Rectal smooth muscle tissue (tissue), 1 donor: ENCODE measurements around the gene ATP6V1B1.

ENCODE experiments used
- H3K27ac ChIP-seq: one replicate; pipeline ENCODE4 v1.7.0; 2013; ENCODE audit warnings: low read depth, low read length, inconsistent platforms
- H3K27me3 ChIP-seq: one replicate; pipeline ENCODE4 v1.7.0; 2013; ENCODE audit warnings: low read length; ENCODE audit not compliant: control insufficient read depth, insufficient read depth
- H3K36me3 ChIP-seq: one replicate; pipeline ENCODE4 v1.7.0; 2013; ENCODE audit warnings: low read length; ENCODE audit not compliant: control insufficient read depth, insufficient read depth
- H3K4me1 ChIP-seq: one replicate; pipeline ENCODE4 v1.7.0; 2013; ENCODE audit warnings: low read length; ENCODE audit not compliant: control insufficient read depth, insufficient read depth
- H3K4me3 ChIP-seq: one replicate; pipeline ENCODE4 v1.7.0; 2013; ENCODE audit warnings: low read length
- H3K9ac ChIP-seq: one replicate; pipeline ENCODE4 v1.7.0; 2013; ENCODE audit warnings: low read length

ATP6V1B1 gene

GRCh38 chr2:70903641-70904340 lies 31.9 kb upstream of the ATP6V1B1 start:
- Histone ChIP-seq H3K4me3 (no peak overlapping the region), H3K9ac (no peak overlapping the region), H3K36me3 (no peaks in the 10 kb centered on the region), H3K4me1 (peaks cover 7% of the 10 kb centered on the region), H3K27me3 (peaks cover 52% of the 10 kb centered on the region), H3K27ac (no peak overlapping the region)

GRCh38 chr2:70904371-70905216 lies 31.1 kb upstream of the ATP6V1B1 start:
- no peaks in the 10 kb centered on the region for H3K36me3 ChIP-seq
- peaks cover 7% of the 10 kb centered on the region for H3K4me1 ChIP-seq
- no peak overlapping the region for H3K4me3 ChIP-seq
- peaks cover 45% of the 10 kb centered on the region for H3K27me3 ChIP-seq
- no peak overlapping the region for H3K27ac ChIP-seq
- no peak overlapping the region for H3K9ac ChIP-seq

GRCh38 chr2:70905443-70906421 lies 30.0 kb upstream of the ATP6V1B1 start:
- H3K4me1 ChIP-seq, result peaks cover 6% of the 10 kb centered on the region
- H3K27me3 ChIP-seq, result peaks cover 38% of the 10 kb centered on the region
- no peak overlapping the region for H3K9ac ChIP-seq
- no peak overlapping the region for H3K27ac ChIP-seq
- H3K4me3 ChIP-seq, result no peak overlapping the region
- no peaks in the 10 kb centered on the region for H3K36me3 ChIP-seq

GRCh38 chr2:70906439-70907005 lies 29.2 kb upstream of the ATP6V1B1 start:
- Histone ChIP-seq H3K9ac (no peak overlapping the region), H3K4me1 (no peaks in the 10 kb centered on the region), H3K4me3 (no peak overlapping the region), H3K36me3 (no peaks in the 10 kb centered on the region), H3K27me3 (peaks cover 30% of the 10 kb centered on the region), H3K27ac (no peak overlapping the region)

- no peak overlapping the region for H3K4me3 ChIP-seq
- no peaks in the 10 kb centered on the region for H3K4me1 ChIP-seq
- no peaks in the 10 kb centered on the region for H3K36me3 ChIP-seq
- H3K27me3 ChIP-seq, result peaks cover 23% of the 10 kb centered on the region
- no peak overlapping the region for H3K27ac ChIP-seq
- no peak overlapping the region for H3K9ac ChIP-seq
Observed at GRCh38 chr2:70907130-70908057, 28.3 kb upstream of the ATP6V1B1 start.

GRCh38 chr2:70916291-70916690 lies 19.4 kb upstream of the ATP6V1B1 start:
- Histone ChIP-seq H3K36me3 (no peaks in the 10 kb centered on the region), H3K4me3 (no peak overlapping the region), H3K27ac (no peak overlapping the region), H3K27me3 (no peaks in the 10 kb centered on the region), H3K9ac (no peak overlapping the region), H3K4me1 (no peaks in the 10 kb centered on the region)

GRCh38 chr2:70918016-70918415 lies 17.7 kb upstream of the ATP6V1B1 start:
- no peaks in the 10 kb centered on the region for H3K36me3 ChIP-seq
- H3K27me3 ChIP-seq, result no peaks in the 10 kb centered on the region
- no peak overlapping the region for H3K4me3 ChIP-seq
- no peak overlapping the region for H3K9ac ChIP-seq
- no peaks in the 10 kb centered on the region for H3K4me1 ChIP-seq
- no peak overlapping the region for H3K27ac ChIP-seq

GRCh38 chr2:70919672-70920366 lies 15.9 kb upstream of the ATP6V1B1 start:
- Histone ChIP-seq H3K27me3 (no peaks in the 10 kb centered on the region), H3K4me3 (no peak overlapping the region), H3K9ac (no peak overlapping the region), H3K27ac (no peak overlapping the region), H3K4me1 (no peaks in the 10 kb centered on the region), H3K36me3 (no peaks in the 10 kb centered on the region)

- H3K36me3 ChIP-seq, result no peaks in the 10 kb centered on the region
- no peak overlapping the region for H3K27ac ChIP-seq
- no peaks in the 10 kb centered on the region for H3K27me3 ChIP-seq
- no peaks in the 10 kb centered on the region for H3K4me1 ChIP-seq
- no peak overlapping the region for H3K9ac ChIP-seq
- no peak overlapping the region for H3K4me3 ChIP-seq
Observed at GRCh38 chr2:70920367-70920715, 15.4 kb upstream of the ATP6V1B1 start.

- no peaks in the 10 kb centered on the region for H3K4me1 ChIP-seq
- H3K27ac ChIP-seq, result no peak overlapping the region
- H3K36me3 ChIP-seq, result no peaks in the 10 kb centered on the region
- H3K4me3 ChIP-seq, result no peak overlapping the region
- H3K27me3 ChIP-seq, result no peaks in the 10 kb centered on the region
- no peak overlapping the region for H3K9ac ChIP-seq
Observed at GRCh38 chr2:70921031-70921430, 14.7 kb upstream of the ATP6V1B1 start.

GRCh38 chr2:70921839-70922234 lies 13.9 kb upstream of the ATP6V1B1 start:
- Histone ChIP-seq H3K27ac (no peak overlapping the region), H3K27me3 (no peaks in the 10 kb centered on the region), H3K9ac (no peak overlapping the region), H3K4me1 (no peaks in the 10 kb centered on the region), H3K36me3 (no peaks in the 10 kb centered on the region), H3K4me3 (no peak overlapping the region)
